Uterus (tissue), 2 donors: ENCODE data around the gene HAGH.

Experiments used
- CTCF ChIP-seq, 4 experiments: fragments of 200-600 bp in 2 of 4; fragments of 450-650 bp in 2 of 4; sonication (generic) in 2 of 4; IDR thresholded peaks; one replicate each; pipeline ENCODE4 v1.5.1; 2016 to 2019; ENCODE audit warnings: antibody characterized with exemption in 4 of 4, mild to moderate bottlenecking in 2 of 4, moderate library complexity in 1 of 4
- POLR2A ChIP-seq, 2 donors: fragments of 450-650 bp; IDR thresholded peaks; one replicate each; pipeline ENCODE4 v1.6.1; 2016; ENCODE audit warnings: antibody characterized with exemption in 2 of 2, mild to moderate bottlenecking in 1 of 2, moderate library complexity in 1 of 2

GRCh38 chr16:1776672-1776955 is 50.0 kb downstream of the HAGH start:
- no peak for TF ChIP-seq POLR2A (IDR thresholded peaks at IDR 0.05)
- TF ChIP-seq CTCF (IDR thresholded peaks at IDR 0.05): no peak
